BLaER1 (cell line): ENCODE data around the gene AGAP2.
A peak's percentile ranks its signal among the peaks of the same experiment; 100 is the strongest.

Experiments
- H3K27ac ChIP-seq: shearing (Covaris generic); formaldehyde crosslinking; 2 replicates; pipeline ENCODE4 v1.8.1; 2022
- H3K27me3 ChIP-seq: shearing (Covaris generic); formaldehyde crosslinking; 2 replicates; pipeline ENCODE4 v1.8.1; 2022
- H3K36me3 ChIP-seq: shearing (Covaris generic); formaldehyde crosslinking; 2 replicates; pipeline ENCODE4 v1.8.1; 2022
- H3K4me1 ChIP-seq: shearing (Covaris generic); formaldehyde crosslinking; 2 replicates; pipeline ENCODE4 v1.8.1; 2022
- H3K4me2 ChIP-seq: shearing (Covaris generic); formaldehyde crosslinking; 2 replicates; pipeline ENCODE4 v1.8.1; 2022
- H3K4me3 ChIP-seq: shearing (Covaris generic); formaldehyde crosslinking; 2 replicates; pipeline ENCODE4 v1.8.1; 2022
- H3K9ac ChIP-seq: shearing (Covaris generic); formaldehyde crosslinking; 2 replicates; pipeline ENCODE4 v1.8.1; 2022
- H3K9me3 ChIP-seq: shearing (Covaris generic); formaldehyde crosslinking; 2 replicates; pipeline ENCODE4 v1.8.1; 2022
- H4K20me1 ChIP-seq: shearing (Covaris generic); formaldehyde crosslinking; 2 replicates; pipeline ENCODE4 v1.8.1; 2022
- Cebpa-rat ChIP-seq: shearing (Covaris generic); IDR thresholded peaks from 2 replicates; pipeline ENCODE4 v1.8.1; 2022

Gene AGAP2

DNA sequence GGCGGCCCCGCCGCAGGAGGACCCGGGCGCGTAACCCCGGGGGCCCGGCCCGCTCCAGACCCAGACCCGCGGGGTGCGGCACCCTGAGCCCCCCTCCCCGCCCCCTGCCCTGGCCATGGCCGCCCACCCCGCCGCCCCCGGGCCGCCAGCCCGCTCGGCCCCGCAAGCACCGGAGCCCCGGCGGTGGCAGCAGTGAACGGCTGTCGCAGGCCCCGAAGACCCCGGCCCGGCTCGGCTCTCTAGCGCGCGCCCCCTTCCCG lies 16.6 kb upstream of the AGAP2 start:
- no peak for TF ChIP-seq Cebpa-rat
- H4K20me1 ChIP-seq, result peaks cover 58% of the 10 kb centered on the region
- H3K27me3 ChIP-seq, result peaks cover 66% of the 10 kb centered on the region
- H3K4me1 ChIP-seq, result peaks cover 50% of the 10 kb centered on the region
- no peaks in the 10 kb centered on the region for H3K9me3 ChIP-seq
- H3K27ac ChIP-seq, result no peak overlapping the region
- peaks cover 23% of the 10 kb centered on the region for H3K36me3 ChIP-seq
- peak overlapping the region; percentile 73 for H3K4me3 ChIP-seq
- no peak overlapping the region for H3K9ac ChIP-seq
- peak overlapping the region; percentile 99 for H3K4me2 ChIP-seq

DNA sequence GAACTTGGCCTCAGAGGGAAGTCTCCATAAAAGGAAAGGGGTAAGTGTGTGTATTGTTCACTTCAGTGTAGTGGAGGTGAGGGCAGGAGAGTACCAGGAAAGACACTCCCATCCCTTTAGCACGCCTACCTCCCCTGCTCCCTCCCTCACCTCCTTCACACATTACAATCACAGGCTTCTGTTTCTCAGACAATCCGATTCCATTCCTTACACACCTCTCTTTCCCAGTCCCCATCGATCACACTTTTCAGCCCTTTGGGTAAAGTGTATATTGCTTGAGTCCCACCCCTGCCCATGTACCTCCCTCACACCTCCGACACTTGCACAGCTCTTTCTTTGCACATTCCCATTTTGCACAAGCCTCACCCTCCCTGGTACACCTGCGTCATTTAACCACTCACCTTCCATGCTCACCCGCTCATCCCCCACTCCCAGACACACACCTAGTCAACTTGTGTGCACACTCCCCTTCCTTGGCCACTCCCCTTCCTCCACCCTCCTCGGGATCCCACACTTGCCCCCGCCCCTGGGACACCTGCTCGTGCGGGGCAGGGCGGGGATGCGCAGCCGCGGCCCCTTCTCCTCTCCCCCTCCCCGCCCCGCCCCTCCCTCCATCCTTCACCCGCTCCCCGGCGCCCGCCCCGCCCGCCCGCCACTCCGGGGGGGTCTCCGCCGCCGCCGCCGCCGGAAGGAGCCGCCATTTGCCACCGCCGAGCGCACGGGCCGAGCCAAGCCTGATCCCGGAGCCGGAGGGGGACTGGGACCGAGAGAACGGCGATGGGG lies 16.1 kb upstream of the AGAP2 start, which contains the start of gene MARCHF9:
Gene MARCHF9 (plus strand): TSS at position 693 of the 783 bp plus-strand sequence. CDS start 426 bp downstream, outside the sequence.
- no peak for TF ChIP-seq Cebpa-rat
- Histone ChIP-seq H3K4me2 (peak within 1 kb of the TSS; percentile 99), H3K4me3 (peak within 1 kb of the TSS; percentile 73), H3K36me3 (peaks cover 28% of the 10 kb centered on the region), H4K20me1 (peaks cover 57% of the 10 kb centered on the region), H3K9me3 (no peaks in the 10 kb centered on the region), H3K27me3 (peaks cover 66% of the 10 kb centered on the region), H3K9ac (peak within 1 kb of the TSS; percentile 65), H3K27ac (no peak within 1 kb of the TSS), H3K4me1 (peaks cover 51% of the 10 kb centered on the region)

DNA sequence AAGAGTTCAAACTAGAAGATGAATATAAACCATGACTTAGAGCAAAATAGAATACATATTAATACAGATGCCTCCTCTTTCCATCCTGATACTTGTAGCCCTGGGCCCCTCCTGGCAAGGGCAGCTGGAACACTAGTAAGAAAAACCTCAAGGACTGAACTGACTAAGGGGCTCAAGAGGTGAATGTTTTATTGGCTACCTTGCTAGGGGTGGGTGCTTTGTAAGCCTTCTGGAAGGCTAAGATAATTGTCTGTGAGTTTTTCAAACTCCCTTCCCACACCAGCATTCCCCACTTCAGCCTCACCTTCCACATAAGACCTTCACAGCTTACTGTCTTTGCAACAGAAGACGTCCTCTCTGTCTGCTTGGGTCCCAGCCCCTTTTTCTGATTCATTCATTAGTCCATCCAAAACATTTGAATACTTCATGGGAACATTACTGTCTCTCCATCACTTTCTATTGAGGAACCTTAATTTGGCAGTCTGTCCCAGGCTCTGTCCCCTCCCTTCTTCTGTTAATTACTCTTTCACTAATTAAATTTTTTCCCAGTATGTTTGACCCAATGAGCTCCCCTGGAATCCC lies 15.3 kb upstream of the AGAP2 start:
- H4K20me1 ChIP-seq, result peaks cover 60% of the 10 kb centered on the region
- TF ChIP-seq Cebpa-rat, result no peak
- H3K4me2 ChIP-seq, result peak overlapping the region; percentile 99
- no peak overlapping the region for H3K4me3 ChIP-seq
- H3K4me1 ChIP-seq, result peaks cover 51% of the 10 kb centered on the region
- H3K9ac ChIP-seq, result no peak overlapping the region
- H3K36me3 ChIP-seq, result peaks cover 34% of the 10 kb centered on the region
- no peaks in the 10 kb centered on the region for H3K9me3 ChIP-seq
- no peak overlapping the region for H3K27ac ChIP-seq
- H3K27me3 ChIP-seq, result peaks cover 62% of the 10 kb centered on the region

DNA sequence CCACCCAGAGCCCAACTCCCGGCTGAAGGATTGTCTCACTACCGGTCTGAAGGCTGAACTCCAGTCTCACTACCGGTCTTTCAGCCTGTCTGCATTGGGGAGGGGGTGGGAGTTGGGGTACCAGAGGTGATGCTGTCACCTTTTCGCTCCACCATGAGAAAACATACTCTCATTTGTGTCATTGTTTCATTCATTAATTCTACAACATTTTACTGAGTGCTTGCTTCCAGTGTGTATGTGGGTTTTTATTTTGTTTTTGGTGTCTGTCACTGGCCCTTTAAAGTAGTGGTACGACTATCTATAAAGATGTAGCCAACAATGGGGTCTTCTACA lies 14.1 kb upstream of the AGAP2 start:
- Histone ChIP-seq H3K4me2 (peak overlapping the region; percentile 77), H3K4me3 (peak overlapping the region; percentile 84), H3K27me3 (peaks cover 50% of the 10 kb centered on the region), H3K36me3 (peaks cover 36% of the 10 kb centered on the region), H4K20me1 (peaks cover 57% of the 10 kb centered on the region), H3K27ac (no peak overlapping the region), H3K4me1 (peaks cover 51% of the 10 kb centered on the region), H3K9ac (no peak overlapping the region), H3K9me3 (no peaks in the 10 kb centered on the region)
- no peak for TF ChIP-seq Cebpa-rat

DNA sequence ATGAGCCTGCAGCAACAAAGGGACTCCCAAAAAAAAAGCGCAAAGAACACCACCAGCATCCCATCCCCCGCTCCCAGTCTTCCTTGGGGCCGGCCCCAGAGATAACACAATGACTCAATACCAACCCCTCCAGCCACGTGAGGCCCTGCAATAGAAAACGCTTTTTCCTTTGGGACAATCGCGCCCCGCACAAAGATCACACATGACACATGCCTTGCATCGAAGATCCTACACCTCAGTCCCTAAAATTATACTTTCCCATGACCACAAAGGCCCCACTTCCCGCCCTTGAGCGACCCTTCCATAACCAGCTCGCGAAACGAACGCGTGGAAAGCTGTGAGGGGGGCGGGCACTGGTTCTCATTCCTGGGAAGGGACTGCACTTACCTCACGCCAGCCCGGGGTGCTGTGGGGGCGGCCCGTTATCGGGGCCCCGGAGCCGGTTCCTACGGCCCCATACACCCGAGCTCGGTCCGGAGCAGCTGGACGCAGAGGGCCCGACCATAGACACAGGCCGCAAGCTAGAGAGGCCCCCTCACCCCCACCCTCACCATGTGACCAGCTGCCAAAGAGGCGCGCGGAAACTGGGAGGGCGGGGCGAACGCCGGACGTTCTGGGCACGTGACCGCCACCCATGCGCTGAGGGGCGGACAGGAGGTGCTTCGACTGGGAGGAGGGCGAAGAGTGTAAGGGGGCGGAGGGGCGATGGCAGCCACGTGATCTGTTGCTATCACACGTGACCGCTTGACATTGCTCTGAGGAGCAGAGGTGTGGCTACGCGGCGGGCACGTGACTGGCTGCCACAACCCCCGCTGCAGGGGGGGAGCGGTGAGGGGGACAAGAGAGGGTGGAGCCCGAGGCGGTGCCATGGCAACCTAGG lies 13.5 kb upstream of the AGAP2 start, which contains the start of gene CDK4:
Gene CDK4 (minus strand): TSS at position 523 of the 880 bp plus-strand sequence. CDS start 593 bp downstream, outside the sequence.
- Histone ChIP-seq H3K4me3 (peak within 1 kb of the TSS; percentile 84), H3K4me2 (peak within 1 kb of the TSS; percentile 93), H3K9me3 (no peaks in the 10 kb centered on the region), H3K9ac (peak within 1 kb of the TSS; percentile 94), H3K27me3 (peaks cover 44% of the 10 kb centered on the region), H3K27ac (peak within 1 kb of the TSS; percentile 94), H3K36me3 (peaks cover 42% of the 10 kb centered on the region), H3K4me1 (peaks cover 51% of the 10 kb centered on the region), H4K20me1 (peaks cover 54% of the 10 kb centered on the region)
- no peak for TF ChIP-seq Cebpa-rat

DNA sequence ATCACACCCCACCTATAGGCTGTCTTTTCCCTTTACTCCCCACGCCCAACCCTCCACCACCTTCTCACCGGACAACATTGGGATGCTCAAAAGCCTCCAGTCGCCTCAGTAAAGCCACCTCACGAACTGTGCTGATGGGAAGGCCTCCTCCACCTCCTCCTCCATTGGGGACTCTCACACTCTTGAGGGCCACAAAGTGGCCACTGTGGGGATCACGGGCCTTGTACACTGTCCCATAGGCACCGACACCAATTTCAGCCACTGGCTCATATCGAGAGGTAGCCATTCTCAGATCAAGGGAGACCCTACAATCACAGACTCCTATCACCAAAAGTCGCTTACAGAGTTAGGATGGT lies 12.9 kb upstream of the AGAP2 start:
- H3K9me3 ChIP-seq, result no peaks in the 10 kb centered on the region
- peak overlapping the region; percentile 94 for H3K27ac ChIP-seq
- TF ChIP-seq Cebpa-rat, result no peak
- peaks cover 45% of the 10 kb centered on the region for H3K4me1 ChIP-seq
- peaks cover 48% of the 10 kb centered on the region for H3K36me3 ChIP-seq
- peak overlapping the region; percentile 84 for H3K4me3 ChIP-seq
- H4K20me1 ChIP-seq, result peaks cover 48% of the 10 kb centered on the region
- H3K27me3 ChIP-seq, result peaks cover 37% of the 10 kb centered on the region
- H3K9ac ChIP-seq, result peak overlapping the region; percentile 94
- H3K4me2 ChIP-seq, result peak overlapping the region; percentile 93

DNA sequence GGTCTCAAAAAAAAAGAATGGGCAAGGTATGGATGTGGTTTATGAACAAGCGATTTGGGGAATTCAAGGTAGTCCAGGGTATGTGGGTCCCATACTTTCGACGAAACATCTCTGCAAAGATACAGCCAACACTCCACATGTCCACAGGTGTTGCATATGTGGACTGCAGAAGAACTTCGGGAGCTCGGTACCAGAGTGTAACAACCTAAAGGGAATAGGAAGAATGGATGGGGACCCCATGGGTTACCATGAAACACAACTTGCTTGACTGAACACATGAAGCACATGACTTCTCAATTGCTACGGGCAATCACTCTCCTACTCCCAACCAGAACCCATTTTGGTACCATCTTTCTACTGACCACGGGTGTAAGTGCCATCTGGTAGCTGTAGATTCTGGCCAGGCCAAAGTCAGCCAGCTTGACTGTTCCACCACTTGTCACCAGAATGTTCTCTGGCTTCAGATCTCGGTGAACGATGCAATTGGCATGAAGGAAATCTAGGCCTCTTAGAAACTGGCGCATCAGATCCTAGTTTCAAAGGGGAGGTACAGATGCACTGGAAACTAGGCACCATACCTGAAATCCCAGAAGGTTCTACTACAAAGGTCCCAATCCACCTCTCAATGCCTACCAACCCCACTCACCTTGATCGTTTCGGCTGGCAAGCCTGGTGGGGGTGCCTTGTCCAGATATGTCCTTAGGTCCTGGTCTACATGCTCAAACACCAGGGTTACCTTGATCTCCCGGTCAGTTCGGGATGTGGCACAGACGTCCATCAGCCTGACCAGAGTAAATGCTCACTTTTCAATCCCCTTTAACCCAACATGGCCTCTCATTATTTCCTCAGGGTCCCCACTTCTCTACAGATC lies 12.3 kb upstream of the AGAP2 start:
- H4K20me1 ChIP-seq, result peaks cover 47% of the 10 kb centered on the region

DNA sequence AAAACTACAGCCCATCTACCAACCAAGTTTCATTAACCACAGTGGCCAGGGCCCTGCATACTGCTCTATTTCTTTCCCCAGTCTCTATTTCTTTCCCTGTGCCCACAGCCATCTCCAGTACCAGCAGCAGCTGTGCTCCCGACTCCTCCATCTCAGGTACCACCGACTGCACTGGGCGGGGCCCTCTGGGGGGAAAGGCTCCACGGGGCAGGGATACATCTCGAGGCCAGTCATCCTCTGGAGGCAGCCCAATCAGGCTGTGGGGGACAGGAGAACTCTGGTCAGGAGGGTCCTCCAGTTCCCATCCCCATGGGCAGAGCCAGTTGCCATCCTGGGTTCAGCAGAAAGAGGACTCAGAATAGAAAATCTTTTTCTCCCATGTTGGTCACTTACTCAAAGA lies 10.5 kb upstream of the AGAP2 start:
- peaks cover 58% of the 10 kb centered on the region for H3K36me3 ChIP-seq
- no peak overlapping the region for H3K4me2 ChIP-seq
- H3K9ac ChIP-seq, result no peak overlapping the region

More for the DNA sequence above, 12.3 kb upstream of the AGAP2 start:
- TF ChIP-seq Cebpa-rat, result no peak
- Histone ChIP-seq H3K9me3 (no peaks in the 10 kb centered on the region), H3K4me2 (peak overlapping the region; percentile 93), H3K27ac (peak overlapping the region; percentile 94), H3K36me3 (peaks cover 54% of the 10 kb centered on the region), H3K27me3 (peaks cover 31% of the 10 kb centered on the region), H3K4me3 (peak overlapping the region; percentile 84), H3K9ac (peak overlapping the region; percentile 94), H3K4me1 (peaks cover 45% of the 10 kb centered on the region)

DNA sequence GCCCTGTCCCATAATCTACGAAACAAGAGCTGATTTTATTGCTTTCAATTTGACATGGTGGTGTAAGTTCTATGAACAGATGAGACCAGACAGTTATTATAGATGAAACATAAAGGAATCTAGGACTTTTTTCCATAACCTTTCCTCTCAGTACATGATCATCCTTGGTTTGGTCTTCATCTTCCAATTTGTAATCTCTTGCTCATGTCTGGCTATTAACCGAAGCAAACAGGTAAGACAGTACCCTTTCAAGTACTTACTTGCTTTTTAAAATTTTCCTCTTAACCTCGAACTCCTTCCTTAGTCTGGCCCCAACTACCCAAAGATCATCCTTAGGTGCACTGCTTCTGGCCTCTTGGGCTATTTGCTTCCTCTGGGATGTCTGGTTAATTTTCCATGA lies 7.5 kb upstream of the AGAP2 start:
- Histone ChIP-seq H3K9me3 (no peaks in the 10 kb centered on the region), H3K4me3 (peak overlapping the region; percentile 93; the same call in 1 of the 2 replicates), H3K9ac (peak overlapping the region; percentile 93), H3K27ac (no peak overlapping the region), H3K4me1 (peaks cover 49% of the 10 kb centered on the region), H4K20me1 (peaks cover 40% of the 10 kb centered on the region), H3K27me3 (no peaks in the 10 kb centered on the region), H3K36me3 (peaks cover 56% of the 10 kb centered on the region), H3K4me2 (peak overlapping the region; percentile 96)
- no peak for TF ChIP-seq Cebpa-rat

More for the DNA sequence above, 10.5 kb upstream of the AGAP2 start:
- Histone ChIP-seq H3K27ac (no peak overlapping the region), H3K27me3 (peaks cover 14% of the 10 kb centered on the region), H3K9me3 (no peaks in the 10 kb centered on the region), H3K4me3 (no peak overlapping the region), H4K20me1 (peaks cover 49% of the 10 kb centered on the region), H3K4me1 (peaks cover 44% of the 10 kb centered on the region)
- TF ChIP-seq Cebpa-rat, result no peak
